DOHH2 (cell line): ENCODE data around the gene IL20.

ENCODE experiments used
- H3F3A ChIP-seq: fragments of 200-600 bp; sonication (generic), shearing (Covaris generic); 2 replicates; pipeline ENCODE4 v1.6.0; 2016; ENCODE audit warnings: antibody characterized with exemption, mild to moderate bottlenecking; ENCODE audit not compliant: control insufficient read depth, insufficient read depth
- H3K27ac ChIP-seq: fragments of 200-600 bp; sonication (generic); 2 replicates; pipeline ENCODE4 v1.5.1; 2014; ENCODE audit warnings: low read depth, mild to moderate bottlenecking, low read length, moderate library complexity
- H3K27me3 ChIP-seq: fragments of 200-600 bp; sonication (generic); 2 replicates; pipeline ENCODE4 v1.6.1; 2014; ENCODE audit warnings: mild to moderate bottlenecking, low read length, mixed read lengths; ENCODE audit not compliant: control insufficient read depth
- H3K36me3 ChIP-seq: fragments of 200-600 bp; sonication (generic); 2 replicates; pipeline ENCODE4 v1.6.1; 2014; ENCODE audit warnings: mild to moderate bottlenecking, low read length, moderate library complexity, mixed read lengths; ENCODE audit not compliant: control insufficient read depth
- H3K4me1 ChIP-seq: fragments of 200-600 bp; sonication (generic); 2 replicates; pipeline ENCODE4 v1.6.1; 2014; ENCODE audit warnings: mild to moderate bottlenecking, low read length, mixed read lengths; ENCODE audit not compliant: control insufficient read depth
- H3K4me2 ChIP-seq: fragments of 200-600 bp; sonication (generic); 2 replicates; pipeline ENCODE4 v1.6.0; 2014; ENCODE audit warnings: mild to moderate bottlenecking, low read length, moderate library complexity
- H3K4me3 ChIP-seq: fragments of 200-600 bp; sonication (generic); 2 replicates; pipeline ENCODE4 v1.5.1; 2014; ENCODE audit warnings: mild to moderate bottlenecking, low read length, mixed read lengths
- H3K79me2 ChIP-seq: fragments of 200-600 bp; sonication (generic); 2 replicates; pipeline ENCODE4 v1.6.1; 2014; ENCODE audit warnings: mild to moderate bottlenecking, low read length, mixed read lengths; ENCODE audit not compliant: control insufficient read depth
- H3K9me2 ChIP-seq: fragments of 200-600 bp; sonication (generic); replicated peaks from 2 replicates; pipeline ENCODE4 v1.6.1; 2014; ENCODE audit warnings: mild to moderate bottlenecking, low read length, mixed read lengths; ENCODE audit not compliant: control insufficient read depth
- H3K9me3 ChIP-seq: fragments of 200-600 bp; sonication (generic); 2 replicates; pipeline ENCODE4 v1.6.1; 2014; ENCODE audit warnings: antibody characterized with exemption, low read length, mixed read lengths; ENCODE audit not compliant: control insufficient read depth, insufficient read depth
- H4K20me1 ChIP-seq: fragments of 200-600 bp; sonication (generic); 2 replicates; pipeline ENCODE4 v1.6.0; 2014; ENCODE audit warnings: low read depth, mild to moderate bottlenecking, antibody characterized with exemption, low read length, moderate library complexity; ENCODE audit not compliant: control insufficient read depth, insufficient read depth
- CTCF ChIP-seq: fragments of 200-600 bp; sonication (generic); IDR thresholded peaks from one replicate; pipeline ENCODE4 v1.5.1; 2014; ENCODE audit warnings: antibody characterized with exemption, mild to moderate bottlenecking, low read depth, low read length; ENCODE audit not compliant: poor library complexity, severe bottlenecking
- EZH2phosphoT487 ChIP-seq: fragments of 200-600 bp; sonication (generic); IDR thresholded peaks from 2 replicates; pipeline ENCODE4 v1.6.1; 2017; ENCODE audit warnings: borderline replicate concordance, mild to moderate bottlenecking, antibody characterized with exemption, low read length, moderate library complexity, mixed read lengths

Gene IL20

GRCh38 chr1:206860165-206860564, 5.3 kb upstream of the IL20 start:
- H3K79me2 ChIP-seq, result no peaks in the 10 kb centered on the region
- H3K27ac ChIP-seq, result no peak overlapping the region
- no peaks in the 10 kb centered on the region for H4K20me1 ChIP-seq
- H3K4me3 ChIP-seq, result no peak overlapping the region
- H3K4me2 ChIP-seq, result no peak overlapping the region
- peaks cover 9% of the 10 kb centered on the region; the same call in 1 of the 2 replicates for H3K27me3 ChIP-seq
- no peaks in the 10 kb centered on the region for H3F3A ChIP-seq
- H3K4me1 ChIP-seq, result no peaks in the 10 kb centered on the region
- H3K9me2 ChIP-seq, result no peaks in the 10 kb centered on the region
- no peaks in the 10 kb centered on the region for H3K36me3 ChIP-seq
- H3K9me3 ChIP-seq, result no peaks in the 10 kb centered on the region
- TF ChIP-seq CTCF (no peak), EZH2phosphoT487 (no peak)

GRCh38 chr1:206863266-206863665, 2.2 kb upstream of the IL20 start:
- Histone ChIP-seq H3K36me3 (no peaks in the 10 kb centered on the region), H3K9me3 (no peaks in the 10 kb centered on the region), H3K27ac (no peak overlapping the region), H3K4me3 (no peak overlapping the region), H4K20me1 (no peaks in the 10 kb centered on the region), H3K79me2 (no peaks in the 10 kb centered on the region), H3K9me2 (no peaks in the 10 kb centered on the region), H3F3A (no peaks in the 10 kb centered on the region), H3K27me3 (peaks cover 23% of the 10 kb centered on the region), H3K4me1 (no peaks in the 10 kb centered on the region), H3K4me2 (no peak overlapping the region)
- TF ChIP-seq EZH2phosphoT487 (no peak), CTCF (no peak)

- Histone ChIP-seq H3K27me3 (peaks cover 26% of the 10 kb centered on the region), H3F3A (no peaks in the 10 kb centered on the region), H3K27ac (no peak overlapping the region), H3K9me3 (no peaks in the 10 kb centered on the region), H4K20me1 (no peaks in the 10 kb centered on the region), H3K36me3 (no peaks in the 10 kb centered on the region), H3K4me1 (no peaks in the 10 kb centered on the region), H3K4me2 (no peak overlapping the region), H3K4me3 (no peak overlapping the region), H3K79me2 (no peaks in the 10 kb centered on the region), H3K9me2 (no peaks in the 10 kb centered on the region)
- no peak for TF ChIP-seq EZH2phosphoT487
- no peak for TF ChIP-seq CTCF
Measured at GRCh38 chr1:206866062-206866461, 639 bp downstream of the IL20 start.

GRCh38 chr1:206867239-206867638, 1.8 kb downstream of the IL20 start:
- peaks cover 22% of the 10 kb centered on the region for H3K27me3 ChIP-seq
- no peak overlapping the region for H3K4me2 ChIP-seq
- no peaks in the 10 kb centered on the region for H3K9me2 ChIP-seq
- no peak for TF ChIP-seq EZH2phosphoT487
- TF ChIP-seq CTCF, result no peak
- no peaks in the 10 kb centered on the region for H3K9me3 ChIP-seq
- H3K4me3 ChIP-seq, result no peak overlapping the region
- no peak overlapping the region for H3K27ac ChIP-seq
- H3K36me3 ChIP-seq, result no peaks in the 10 kb centered on the region
- no peaks in the 10 kb centered on the region for H4K20me1 ChIP-seq
- H3K4me1 ChIP-seq, result no peaks in the 10 kb centered on the region
- no peaks in the 10 kb centered on the region for H3K79me2 ChIP-seq
- H3F3A ChIP-seq, result no peaks in the 10 kb centered on the region
